GM21786 (cell line): Measurements from ENCODE around the gene DFFB.
"Not testable (repeated sequence)": the region's sequence is repeated elsewhere in the genome, so short reads cannot be mapped to it uniquely, and the experiment has no call there.

Experiments used
- ATAC-seq: cut with Tn5 transposase; IDR thresholded peaks from one replicate; pipeline ENCODE4 v1.9.1; 2021; ENCODE audit not compliant: unreplicated experiment

DFFB gene

DNA sequence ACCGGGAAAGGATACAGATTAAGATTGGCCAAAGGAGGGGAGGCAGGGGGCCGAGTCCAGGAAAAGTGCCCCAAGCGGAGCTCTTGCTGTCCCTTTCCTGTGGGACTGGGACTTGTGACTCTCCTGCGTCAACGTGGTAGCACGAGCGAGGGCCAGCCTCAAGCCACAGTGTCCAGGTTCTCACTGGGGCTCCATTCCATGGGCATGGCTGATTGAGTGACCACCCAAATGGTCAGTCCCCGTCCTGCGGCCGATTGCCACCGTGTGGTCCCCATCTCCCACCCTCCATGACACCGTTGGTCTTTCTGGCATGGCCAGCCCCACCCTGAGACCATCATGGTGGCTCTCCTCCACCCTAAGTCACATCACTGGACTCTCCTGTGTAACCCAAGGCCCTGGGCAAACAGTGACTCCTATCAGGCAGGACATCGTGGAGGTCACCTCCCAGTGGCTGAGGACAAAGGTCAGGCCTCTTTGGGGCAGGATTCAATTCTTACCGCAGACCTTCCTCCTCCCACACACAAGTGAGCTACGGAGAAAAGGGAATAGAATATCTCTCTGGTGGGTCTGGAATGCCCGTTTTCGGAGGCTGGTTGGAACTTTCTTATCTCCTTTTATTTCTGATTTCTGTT is 51.7 kb downstream of the DFFB start:
- ATAC-seq, result no peak

DNA sequence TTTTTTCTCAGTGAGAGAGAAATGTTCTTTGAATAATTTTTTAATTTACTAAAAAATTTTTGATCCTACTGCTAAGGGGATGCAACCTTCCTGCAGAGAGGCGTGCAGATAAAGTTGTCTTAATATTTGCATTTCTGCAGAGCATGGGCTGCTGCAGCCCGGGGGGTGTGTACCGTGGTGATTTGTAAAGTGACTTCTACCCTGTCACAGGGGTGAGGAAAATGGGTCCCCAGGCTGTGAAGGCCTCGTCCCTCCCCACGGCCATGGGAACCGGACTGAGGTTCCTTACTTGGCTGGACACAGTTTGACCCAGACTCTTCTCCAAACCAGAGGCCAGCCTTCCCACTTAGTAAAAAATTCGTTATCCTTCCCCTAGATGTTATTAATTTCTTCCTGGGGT is 52.3 kb downstream of the DFFB start:
- no peak for ATAC-seq

- ATAC-seq, result no peak
These were observed 52.9 kb downstream of the DFFB start for GRCh38 chr1:3910049-3910731.

- no peak for ATAC-seq
These were observed 53.9 kb downstream of the DFFB start for GRCh38 chr1:3910857-3911845.

DNA sequence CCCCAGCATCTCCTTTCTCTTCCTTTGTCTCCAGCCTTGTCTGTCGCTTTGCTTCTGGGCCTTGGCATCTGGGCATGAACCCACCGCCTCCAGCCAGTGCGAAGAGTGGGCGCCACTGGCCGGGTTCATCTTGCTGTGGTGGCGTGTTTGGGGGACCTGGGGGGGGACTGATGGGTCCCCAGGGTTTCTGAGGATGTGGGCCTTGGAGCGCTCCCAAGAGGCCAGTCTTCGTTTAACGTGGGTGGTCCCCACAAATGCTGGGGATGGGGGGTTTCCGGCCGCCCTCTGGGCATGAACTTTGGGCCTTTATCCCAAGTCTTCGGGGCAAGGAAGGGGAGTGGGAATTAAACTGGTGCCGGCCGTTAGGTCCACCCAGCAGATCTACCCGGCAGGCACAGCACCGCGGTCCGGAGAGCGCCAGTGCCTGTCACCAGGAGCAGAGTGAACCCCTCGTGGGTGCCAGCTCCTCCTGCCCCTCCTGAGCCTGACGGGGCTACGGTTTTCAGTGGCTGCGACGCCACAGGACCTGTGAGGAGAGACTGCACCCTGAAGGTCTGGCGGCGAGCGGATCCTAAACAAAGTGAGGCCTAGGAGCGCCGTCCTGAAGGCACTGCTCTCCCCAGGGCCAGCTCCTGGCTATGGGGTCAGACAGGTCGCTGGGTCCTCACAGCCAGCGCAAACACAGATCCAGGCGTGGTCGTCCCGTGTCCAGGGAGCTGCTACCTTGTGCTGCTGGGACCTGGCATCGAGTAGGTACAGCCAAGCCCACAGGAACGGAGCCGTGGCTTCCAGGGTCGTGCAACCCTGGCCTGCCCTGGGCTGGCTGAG is 54.9 kb downstream of the DFFB start:
- no peak for ATAC-seq

GRCh38 chr1:3912809-3913685 is 55.8 kb downstream of the DFFB start:
- no peak for ATAC-seq

- no peak for ATAC-seq
These were observed 57.1 kb downstream of the DFFB start for GRCh38 chr1:3914331-3914851.

GRCh38 chr1:3914911-3915310 is 57.6 kb downstream of the DFFB start:
- ATAC-seq, result no peak

DNA sequence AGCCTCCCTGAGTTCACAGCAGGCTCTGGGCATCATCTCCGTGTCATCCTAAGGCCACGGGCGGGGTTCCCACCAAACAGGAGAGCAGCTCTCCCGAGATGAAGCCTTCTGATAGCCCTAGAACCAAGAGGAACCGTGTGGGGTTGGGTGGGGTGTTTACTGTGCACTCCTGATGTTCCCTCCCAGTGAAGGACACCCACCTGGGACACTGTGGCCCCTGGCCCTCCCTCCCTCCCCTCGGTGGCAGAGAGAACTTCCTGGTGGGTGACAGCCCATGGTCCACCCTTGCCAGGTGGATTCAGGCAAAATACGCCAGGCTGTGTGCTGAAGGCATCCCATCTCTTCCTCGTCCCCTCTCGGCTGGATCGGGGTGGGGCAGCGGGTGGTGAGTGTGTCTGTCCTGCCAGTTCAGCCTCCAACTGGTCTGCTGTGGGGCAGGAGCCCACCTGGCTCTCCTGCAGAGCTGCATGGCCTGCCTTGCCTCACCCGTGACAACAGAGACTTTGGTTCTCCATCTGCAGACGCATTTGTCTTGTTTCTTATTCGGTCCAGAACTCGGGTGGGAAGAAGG is 58.4 kb downstream of the DFFB start:
- no peak for ATAC-seq

GRCh38 chr1:3917761-3918160 is 60.5 kb downstream of the DFFB start:
- ATAC-seq, result no peak

GRCh38 chr1:3918359-3918758 is 61.1 kb downstream of the DFFB start:
- ATAC-seq, result not testable (repeated sequence)

DNA sequence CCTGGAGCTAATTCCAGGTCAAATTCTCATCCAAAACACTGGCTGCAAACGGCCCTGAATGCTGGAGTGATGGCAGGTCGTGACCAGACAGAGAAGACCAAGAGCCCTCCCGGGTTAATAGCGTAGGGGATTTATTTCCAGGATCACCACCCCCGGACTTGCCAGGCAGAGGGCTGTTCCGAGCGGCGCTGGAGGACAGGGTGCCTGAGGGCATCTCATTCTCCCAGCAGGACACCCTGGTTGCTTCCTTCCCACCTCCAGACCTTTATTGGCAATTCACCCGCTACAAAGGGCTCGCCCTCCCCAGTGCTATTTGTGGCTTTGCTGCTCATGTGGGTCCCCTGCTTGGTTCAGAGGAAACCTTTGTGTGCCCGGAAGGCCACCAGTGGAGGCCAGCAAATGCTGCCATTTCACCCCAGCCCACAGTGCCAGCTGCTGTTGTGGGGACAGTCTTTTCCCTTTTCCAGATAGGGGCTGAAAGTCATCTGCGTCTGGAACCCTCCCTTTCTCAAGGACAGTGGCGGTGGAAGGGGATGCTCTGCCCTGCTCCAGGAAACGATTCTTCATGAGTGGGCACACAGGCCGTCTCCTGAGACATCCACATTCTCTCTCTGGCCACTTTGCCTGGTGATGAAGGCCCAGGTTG is 61.8 kb downstream of the DFFB start:
- no peak for ATAC-seq

DNA sequence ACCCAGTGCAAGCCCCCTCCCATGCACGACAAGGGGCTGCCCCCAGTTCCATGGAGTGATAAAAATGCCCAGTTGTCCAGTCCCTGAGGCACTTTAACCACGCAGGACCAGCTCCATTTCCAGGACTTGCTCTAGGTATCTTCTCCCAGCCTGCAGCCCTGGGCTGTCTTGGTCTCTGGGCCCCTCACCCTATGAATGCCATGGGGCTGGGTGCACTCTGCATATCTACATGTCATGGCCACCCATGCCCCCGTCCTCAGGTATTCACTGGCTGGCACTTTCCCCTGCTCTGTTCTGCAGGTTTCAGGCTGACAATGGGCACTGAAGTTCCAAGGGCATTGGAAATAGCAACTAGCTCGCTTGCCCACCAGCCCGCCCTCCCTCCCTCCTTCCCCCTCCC is 62.4 kb downstream of the DFFB start:
- no peak for ATAC-seq

DNA sequence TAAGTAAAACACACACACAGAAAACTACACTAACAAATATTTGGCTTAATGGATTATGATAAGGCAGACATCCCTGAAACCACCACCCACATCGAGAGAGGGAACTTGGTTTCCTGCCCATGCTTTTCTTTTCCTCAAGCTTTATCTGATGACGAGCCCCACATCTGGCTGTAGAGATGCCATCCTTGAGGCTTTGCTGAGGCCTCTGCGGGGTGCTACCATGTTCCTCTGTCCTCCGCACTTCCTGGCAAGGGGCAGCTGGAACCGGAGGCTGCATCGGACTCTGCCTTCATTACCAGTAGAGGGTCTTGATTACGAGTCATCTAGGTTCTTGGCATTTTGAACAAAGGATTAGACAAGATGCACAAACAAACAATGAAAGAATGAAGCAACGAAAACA is 64.5 kb downstream of the DFFB start:
- ATAC-seq, result no peak

GRCh38 chr1:3922201-3922725 is 65.0 kb downstream of the DFFB start:
- no peak for ATAC-seq

DNA sequence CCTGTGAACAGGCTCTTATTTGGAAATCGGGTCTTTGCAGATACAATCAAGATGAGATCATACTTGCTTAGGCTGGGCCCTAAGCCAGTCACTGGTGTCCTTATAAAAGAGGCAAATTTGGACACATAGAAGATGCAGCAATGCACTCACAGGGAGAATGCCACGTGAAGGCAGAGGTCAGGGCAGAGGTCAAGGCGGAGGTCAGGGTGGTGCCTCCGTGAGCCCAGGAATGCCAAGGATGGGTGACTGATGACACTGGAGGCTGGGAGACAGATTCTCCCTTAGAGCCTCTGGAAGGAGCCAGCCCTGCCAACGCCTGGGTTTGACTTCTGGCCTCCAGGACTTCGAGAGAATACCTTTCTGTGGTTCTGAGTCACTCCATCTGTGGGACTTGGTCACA is 65.6 kb downstream of the DFFB start:
- ATAC-seq, result no peak

- ATAC-seq, result no peak
These were observed 66.3 kb downstream of the DFFB start for GRCh38 chr1:3923378-3924185.
